Stomach (tissue), 4 donors: ENCODE results near the gene RIC1.

Experiments used
- CTCF ChIP-seq, 7 experiments: fragments of 450-650 bp in 4 of 7; fragments of 200-600 bp in 3 of 7; sonication (generic) in 3 of 7; IDR thresholded peaks; one replicate each; pipeline ENCODE4 v1.5.1; 2016 to 2019; ENCODE audit warnings: antibody characterized with exemption in 7 of 7, control low read depth in 2 of 7, mild to moderate bottlenecking in 1 of 7
- EP300 ChIP-seq: sonication (generic); formaldehyde crosslinking; IDR thresholded peaks from one replicate; pipeline ENCODE4 v1.6.1; 2017; ENCODE audit warnings: antibody characterized with exemption
- POLR2AphosphoS5 ChIP-seq, 3 donors: sonication (generic); formaldehyde crosslinking; IDR thresholded peaks; one replicate each; pipeline ENCODE4 v1.6.1; 2016; ENCODE audit warnings: antibody characterized with exemption in 3 of 3

- TF ChIP-seq CTCF (IDR thresholded peaks at IDR 0.05) (no peak), EP300 (no peak), POLR2AphosphoS5 (IDR thresholded peaks at IDR 0.05) (no peak)
Observed at GRCh38 chr9:5712651-5713390, 83.9 kb downstream of the RIC1 start.
